ENCODE results near the gene SALL3.

The SALL3 gene

DNA sequence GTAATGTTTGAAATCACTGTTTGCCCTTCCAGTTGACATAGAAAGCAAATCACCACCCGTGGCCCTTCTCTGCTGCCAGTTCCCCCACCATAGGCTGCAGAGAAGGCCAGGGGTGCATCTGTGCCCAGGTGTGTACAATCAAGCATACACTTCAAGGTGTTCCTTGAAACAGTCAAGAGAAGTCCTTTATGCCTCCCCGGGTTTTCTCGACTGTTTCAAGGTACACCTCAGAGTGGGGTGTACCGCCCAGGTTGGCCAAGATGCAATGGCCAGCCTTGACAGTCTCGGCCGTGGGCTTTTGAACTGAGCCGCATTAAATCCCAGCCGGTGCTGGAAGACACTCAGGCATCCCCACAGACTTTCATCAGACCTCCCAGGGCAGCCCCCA, 68.6 kb downstream of the SALL3 start:
- no peak for TF ChIP-seq SNAI2 (CRISPR knock-in tag; IDR thresholded peaks at IDR 0.05)
- TF ChIP-seq PPARA (CRISPR knock-in tag; IDR thresholded peaks at IDR 0.05; ENCODE audit: borderline replicate concordance): no peak
- TF ChIP-seq ZNF565 (CRISPR knock-in tag; conservative IDR thresholded peaks at IDR 0.05; ENCODE audit: low read depth): no peak
- TF ChIP-seq ZC3H10 (CRISPR knock-in tag; IDR thresholded peaks at IDR 0.05): no peak
- TF ChIP-seq ZFP30 (CRISPR knock-in tag; IDR thresholded peaks at IDR 0.05): no peak
- TF ChIP-seq ZFP3 (CRISPR knock-in tag; IDR thresholded peaks at IDR 0.05): no peak
- TF ChIP-seq, protein P1, sequence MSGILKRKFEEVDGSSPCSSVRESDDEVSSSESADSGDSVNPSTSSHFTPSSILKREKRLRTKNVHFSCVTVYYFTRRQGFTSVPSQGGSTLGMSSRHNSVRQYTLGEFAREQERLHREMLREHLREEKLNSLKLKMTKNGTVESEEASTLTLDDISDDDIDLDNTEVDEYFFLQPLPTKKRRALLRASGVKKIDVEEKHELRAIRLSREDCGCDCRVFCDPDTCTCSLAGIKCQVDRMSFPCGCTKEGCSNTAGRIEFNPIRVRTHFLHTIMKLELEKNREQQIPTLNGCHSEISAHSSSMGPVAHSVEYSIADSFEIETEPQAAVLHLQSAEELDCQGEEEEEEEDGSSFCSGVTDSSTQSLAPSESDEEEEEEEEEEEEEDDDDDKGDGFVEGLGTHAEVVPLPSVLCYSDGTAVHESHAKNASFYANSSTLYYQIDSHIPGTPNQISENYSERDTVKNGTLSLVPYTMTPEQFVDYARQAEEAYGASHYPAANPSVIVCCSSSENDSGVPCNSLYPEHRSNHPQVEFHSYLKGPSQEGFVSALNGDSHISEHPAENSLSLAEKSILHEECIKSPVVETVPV (CRISPR knock-in tag; IDR thresholded peaks at IDR 0.05): no peak
- TF ChIP-seq ESRRG (CRISPR knock-in tag; IDR thresholded peaks at IDR 0.05): no peak
- no peak for ATAC-seq

DNA sequence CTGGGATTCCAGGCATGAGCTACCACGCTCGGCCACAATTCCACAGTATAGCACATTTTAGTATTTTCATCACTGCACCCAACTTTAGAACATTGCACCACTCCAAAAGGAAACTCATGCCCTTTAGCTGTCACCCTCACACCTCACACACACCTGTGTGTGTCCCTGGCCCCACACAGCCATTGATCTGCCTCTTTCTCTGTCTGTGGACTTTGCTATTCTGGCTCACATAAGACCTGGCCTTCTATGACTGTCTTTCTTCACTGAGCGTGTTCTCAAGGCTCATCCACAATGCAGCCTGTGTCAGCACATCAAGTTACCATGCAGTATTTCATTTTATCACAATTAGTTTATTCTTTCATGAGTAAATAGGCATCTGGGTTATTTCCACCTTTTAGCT, 69.9 kb downstream of the SALL3 start:
- no peak for ATAC-seq
- TF ChIP-seq ZNF70 (CRISPR knock-in tag; IDR thresholded peaks at IDR 0.05): no peak
